ENCODE data around the gene CD247.
A peak's percentile ranks its signal among the peaks of the same experiment; 100 is the strongest.

The CD247 gene

GRCh38 chr1:167541610-167542009 is 23.3 kb upstream of the CD247 start:
- H3K27me3 ChIP-seq (ENCODE audit: control insufficient read depth in 1 of 2, insufficient read depth in 2 of 2, low read length in 2 of 2) = no peaks in the 10 kb centered on the region
- H3K4me1 ChIP-seq (ENCODE audit: control insufficient read depth, insufficient read depth, low read length) = no peaks in the 10 kb centered on the region
- no peak overlapping the region for H3K4me3 ChIP-seq (ENCODE audit: low read length in 2 of 2)
- H3K27ac ChIP-seq (ENCODE audit: low read length) = no peak overlapping the region
- H3K9ac ChIP-seq (ENCODE audit: low read length in 2 of 2) = no peak overlapping the region
- peaks cover 8 to 16% of the 10 kb centered on the region in 2 donors for H3K36me3 ChIP-seq (ENCODE audit: control insufficient read depth in 2 of 2, insufficient read depth in 2 of 2, low read length in 2 of 2)
- no peaks in the 10 kb centered on the region for H3K9me3 ChIP-seq (ENCODE audit: control insufficient read depth in 2 of 2, low read length in 2 of 2)

GRCh38 chr1:167541003-167541402 is 22.7 kb upstream of the CD247 start:
- H3K9ac ChIP-seq (ENCODE audit: low read length in 2 of 2) = no peak overlapping the region
- H3K27me3 ChIP-seq (ENCODE audit: control insufficient read depth in 1 of 2, insufficient read depth in 2 of 2, low read length in 2 of 2) = no peaks in the 10 kb centered on the region
- H3K36me3 ChIP-seq (ENCODE audit: control insufficient read depth in 2 of 2, insufficient read depth in 2 of 2, low read length in 2 of 2) = peaks cover 8 to 15% of the 10 kb centered on the region in 2 donors
- H3K27ac ChIP-seq (ENCODE audit: low read length) = no peak overlapping the region
- no peak overlapping the region for H3K4me3 ChIP-seq (ENCODE audit: low read length in 2 of 2)
- H3K9me3 ChIP-seq (ENCODE audit: control insufficient read depth in 2 of 2, low read length in 2 of 2) = no peaks in the 10 kb centered on the region
- H3K4me1 ChIP-seq (ENCODE audit: control insufficient read depth, insufficient read depth, low read length) = no peaks in the 10 kb centered on the region

- Histone ChIP-seq H3K4me3 (ENCODE audit: low read length in 2 of 2) (no peak overlapping the region), H3K9me3 (ENCODE audit: control insufficient read depth in 2 of 2, low read length in 2 of 2) (no peaks in the 10 kb centered on the region), H3K4me1 (ENCODE audit: control insufficient read depth, insufficient read depth, low read length) (peaks cover 2% of the 10 kb centered on the region), H3K9ac (ENCODE audit: low read length in 2 of 2) (no peak overlapping the region), H3K27me3 (ENCODE audit: control insufficient read depth in 1 of 2, insufficient read depth in 2 of 2, low read length in 2 of 2) (no peaks in the 10 kb centered on the region), H3K27ac (ENCODE audit: low read length) (no peak overlapping the region), H3K36me3 (ENCODE audit: control insufficient read depth in 2 of 2, insufficient read depth in 2 of 2, low read length in 2 of 2) (no peaks in the 10 kb centered on the region)
Measured at GRCh38 chr1:167538657-167539056, 20.3 kb upstream of the CD247 start.

GRCh38 chr1:167533851-167534300 is 15.5 kb upstream of the CD247 start:
- Histone ChIP-seq H3K4me3 (ENCODE audit: low read length in 2 of 2) (no peak overlapping the region), H3K27me3 (ENCODE audit: control insufficient read depth in 1 of 2, insufficient read depth in 2 of 2, low read length in 2 of 2) (no peaks in the 10 kb centered on the region), H3K27ac (ENCODE audit: low read length) (no peak overlapping the region), H3K4me1 (ENCODE audit: control insufficient read depth, insufficient read depth, low read length) (peaks cover 8% of the 10 kb centered on the region), H3K9ac (ENCODE audit: low read length in 2 of 2) (no peak overlapping the region), H3K36me3 (ENCODE audit: control insufficient read depth in 2 of 2, insufficient read depth in 2 of 2, low read length in 2 of 2) (peaks cover 0 to 3% of the 10 kb centered on the region in 2 donors), H3K9me3 (ENCODE audit: control insufficient read depth in 2 of 2, low read length in 2 of 2) (no peaks in the 10 kb centered on the region)

- Histone ChIP-seq H3K36me3 (ENCODE audit: control insufficient read depth in 2 of 2, insufficient read depth in 2 of 2, low read length in 2 of 2) (peaks cover 0 to 3% of the 10 kb centered on the region in 2 donors), H3K4me3 (ENCODE audit: low read length in 2 of 2) (no peak overlapping the region), H3K9me3 (ENCODE audit: control insufficient read depth in 2 of 2, low read length in 2 of 2) (no peaks in the 10 kb centered on the region), H3K27ac (ENCODE audit: low read length) (no peak overlapping the region), H3K9ac (ENCODE audit: low read length in 2 of 2) (peak overlapping the region in 1 of 2 donors; percentile 29), H3K4me1 (ENCODE audit: control insufficient read depth, insufficient read depth, low read length) (peaks cover 8% of the 10 kb centered on the region), H3K27me3 (ENCODE audit: control insufficient read depth in 1 of 2, insufficient read depth in 2 of 2, low read length in 2 of 2) (no peaks in the 10 kb centered on the region)
Measured at GRCh38 chr1:167532964-167533824, 14.9 kb upstream of the CD247 start.

- H3K36me3 ChIP-seq (ENCODE audit: control insufficient read depth in 2 of 2, insufficient read depth in 2 of 2, low read length in 2 of 2) = peaks cover 0 to 3% of the 10 kb centered on the region in 2 donors
- H3K9me3 ChIP-seq (ENCODE audit: control insufficient read depth in 2 of 2, low read length in 2 of 2) = no peaks in the 10 kb centered on the region
- no peak overlapping the region for H3K4me3 ChIP-seq (ENCODE audit: low read length in 2 of 2)
- H3K27me3 ChIP-seq (ENCODE audit: control insufficient read depth in 1 of 2, insufficient read depth in 2 of 2, low read length in 2 of 2) = no peaks in the 10 kb centered on the region
- peaks cover 8% of the 10 kb centered on the region for H3K4me1 ChIP-seq (ENCODE audit: control insufficient read depth, insufficient read depth, low read length)
- H3K27ac ChIP-seq (ENCODE audit: low read length) = no peak overlapping the region
- H3K9ac ChIP-seq (ENCODE audit: low read length in 2 of 2) = no peak overlapping the region
Measured at GRCh38 chr1:167532375-167532774, 14.0 kb upstream of the CD247 start.

- Histone ChIP-seq H3K4me3 (ENCODE audit: low read length in 2 of 2) (no peak overlapping the region), H3K27ac (ENCODE audit: low read length) (no peak overlapping the region), H3K4me1 (ENCODE audit: control insufficient read depth, insufficient read depth, low read length) (peaks cover 8% of the 10 kb centered on the region), H3K9me3 (ENCODE audit: control insufficient read depth in 2 of 2, low read length in 2 of 2) (no peaks in the 10 kb centered on the region), H3K36me3 (ENCODE audit: control insufficient read depth in 2 of 2, insufficient read depth in 2 of 2, low read length in 2 of 2) (peaks cover 0 to 3% of the 10 kb centered on the region in 2 donors), H3K27me3 (ENCODE audit: control insufficient read depth in 1 of 2, insufficient read depth in 2 of 2, low read length in 2 of 2) (no peaks in the 10 kb centered on the region), H3K9ac (ENCODE audit: low read length in 2 of 2) (no peak overlapping the region)
Measured at GRCh38 chr1:167529829-167530474, 11.6 kb upstream of the CD247 start.

- peaks cover 0 to 3% of the 10 kb centered on the region in 2 donors for H3K36me3 ChIP-seq (ENCODE audit: control insufficient read depth in 2 of 2, insufficient read depth in 2 of 2, low read length in 2 of 2)
- no peak overlapping the region for H3K27ac ChIP-seq (ENCODE audit: low read length)
- no peaks in the 10 kb centered on the region for H3K9me3 ChIP-seq (ENCODE audit: control insufficient read depth in 2 of 2, low read length in 2 of 2)
- peaks cover 2% of the 10 kb centered on the region for H3K4me1 ChIP-seq (ENCODE audit: control insufficient read depth, insufficient read depth, low read length)
- H3K27me3 ChIP-seq (ENCODE audit: control insufficient read depth in 1 of 2, insufficient read depth in 2 of 2, low read length in 2 of 2) = no peaks in the 10 kb centered on the region
- H3K4me3 ChIP-seq (ENCODE audit: low read length in 2 of 2) = no peak overlapping the region
- no peak overlapping the region for H3K9ac ChIP-seq (ENCODE audit: low read length in 2 of 2)
Measured at GRCh38 chr1:167528057-167528728, 9.9 kb upstream of the CD247 start.

- Histone ChIP-seq H3K36me3 (ENCODE audit: control insufficient read depth in 2 of 2, insufficient read depth in 2 of 2, low read length in 2 of 2) (peaks cover 0 to 3% of the 10 kb centered on the region in 2 donors), H3K27ac (ENCODE audit: low read length) (no peak overlapping the region), H3K9ac (ENCODE audit: low read length in 2 of 2) (no peak overlapping the region), H3K27me3 (ENCODE audit: control insufficient read depth in 1 of 2, insufficient read depth in 2 of 2, low read length in 2 of 2) (no peaks in the 10 kb centered on the region), H3K4me1 (ENCODE audit: control insufficient read depth, insufficient read depth, low read length) (no peaks in the 10 kb centered on the region), H3K4me3 (ENCODE audit: low read length in 2 of 2) (no peak overlapping the region), H3K9me3 (ENCODE audit: control insufficient read depth in 2 of 2, low read length in 2 of 2) (no peaks in the 10 kb centered on the region)
Measured at GRCh38 chr1:167526667-167527383, 8.5 kb upstream of the CD247 start.

GRCh38 chr1:167524651-167525050 is 6.3 kb upstream of the CD247 start:
- Histone ChIP-seq H3K9ac (ENCODE audit: low read length in 2 of 2) (no peak overlapping the region), H3K27me3 (ENCODE audit: control insufficient read depth in 1 of 2, insufficient read depth in 2 of 2, low read length in 2 of 2) (no peaks in the 10 kb centered on the region), H3K4me1 (ENCODE audit: control insufficient read depth, insufficient read depth, low read length) (no peaks in the 10 kb centered on the region), H3K27ac (ENCODE audit: low read length) (no peak overlapping the region), H3K36me3 (ENCODE audit: control insufficient read depth in 2 of 2, insufficient read depth in 2 of 2, low read length in 2 of 2) (peaks cover 0 to 3% of the 10 kb centered on the region in 2 donors), H3K9me3 (ENCODE audit: control insufficient read depth in 2 of 2, low read length in 2 of 2) (no peaks in the 10 kb centered on the region), H3K4me3 (ENCODE audit: low read length in 2 of 2) (no peak overlapping the region)

Measured in stomach smooth muscle (tissue), 2 donors.